ENCODE measurements around the gene RUNX2.

DNA sequence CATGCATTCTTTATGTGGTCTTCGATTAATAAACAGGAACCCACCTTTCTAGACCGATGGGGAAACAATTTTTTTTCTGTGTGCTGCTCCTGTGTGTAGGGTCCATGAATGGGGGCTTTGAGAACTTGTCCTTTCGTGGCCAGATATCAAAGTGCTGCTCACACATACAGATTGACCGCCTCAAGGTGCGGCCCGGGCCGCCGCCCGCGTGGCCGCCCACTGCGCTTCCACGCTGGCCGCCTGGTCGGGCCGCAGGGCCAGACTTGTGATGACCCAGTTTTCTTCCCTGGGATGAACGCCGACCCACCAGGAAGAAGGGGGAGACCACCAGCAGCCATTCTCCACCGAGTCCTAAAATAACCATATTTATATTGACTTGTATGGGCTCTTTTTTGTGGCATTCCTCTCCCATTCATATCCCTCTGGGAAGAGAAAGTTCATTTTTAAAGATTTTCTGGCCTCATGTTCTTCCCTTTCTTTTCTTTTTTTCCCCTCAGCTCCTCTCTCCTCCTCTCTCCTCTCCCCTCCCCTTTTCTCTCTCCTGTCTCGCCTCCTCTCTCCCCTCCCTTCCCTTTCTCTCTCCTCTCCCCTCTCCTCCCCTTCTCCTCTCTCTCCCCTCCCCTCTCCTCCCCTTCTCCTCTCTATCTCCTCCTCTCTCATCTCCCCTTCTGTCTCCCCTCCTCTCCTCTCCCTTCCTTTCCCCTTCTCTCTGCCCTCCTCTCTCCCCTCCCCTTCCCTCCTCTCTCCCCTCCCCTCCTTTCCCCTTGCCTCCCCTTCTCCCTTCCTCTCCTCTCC lies 314.4 kb downstream of the RUNX2 start:
- TF ChIP-seq, protein P1, sequence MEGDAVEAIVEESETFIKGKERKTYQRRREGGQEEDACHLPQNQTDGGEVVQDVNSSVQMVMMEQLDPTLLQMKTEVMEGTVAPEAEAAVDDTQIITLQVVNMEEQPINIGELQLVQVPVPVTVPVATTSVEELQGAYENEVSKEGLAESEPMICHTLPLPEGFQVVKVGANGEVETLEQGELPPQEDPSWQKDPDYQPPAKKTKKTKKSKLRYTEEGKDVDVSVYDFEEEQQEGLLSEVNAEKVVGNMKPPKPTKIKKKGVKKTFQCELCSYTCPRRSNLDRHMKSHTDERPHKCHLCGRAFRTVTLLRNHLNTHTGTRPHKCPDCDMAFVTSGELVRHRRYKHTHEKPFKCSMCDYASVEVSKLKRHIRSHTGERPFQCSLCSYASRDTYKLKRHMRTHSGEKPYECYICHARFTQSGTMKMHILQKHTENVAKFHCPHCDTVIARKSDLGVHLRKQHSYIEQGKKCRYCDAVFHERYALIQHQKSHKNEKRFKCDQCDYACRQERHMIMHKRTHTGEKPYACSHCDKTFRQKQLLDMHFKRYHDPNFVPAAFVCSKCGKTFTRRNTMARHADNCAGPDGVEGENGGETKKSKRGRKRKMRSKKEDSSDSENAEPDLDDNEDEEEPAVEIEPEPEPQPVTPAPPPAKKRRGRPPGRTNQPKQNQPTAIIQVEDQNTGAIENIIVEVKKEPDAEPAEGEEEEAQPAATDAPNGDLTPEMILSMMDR (IDR thresholded peaks at IDR 0.05; ENCODE audit: low read length), result no peak
- no peak for TF ChIP-seq EZH2 (IDR thresholded peaks at IDR 0.05; ENCODE audit: borderline replicate concordance, low read length)

Data from OCI-LY1 (cell line).